ENCODE measurements around the gene HPS1. TPM values are rescaled to one million over a fixed set of nuclear protein-coding genes. Genes with fewer than 3 reads are reported as not detected.

HPS1 gene
- total RNA-seq, 1 donor from 2014 or later = 51.7 TPM

- H3K9me3 Mint-ChIP-seq = peaks cover 4% of the 10 kb centered on the region
- peaks cover 50% of the 10 kb centered on the region for H3K4me1 Mint-ChIP-seq
- no peaks in the 10 kb centered on the region for H3K27me3 Mint-ChIP-seq (ENCODE audit: low read depth)
- H3K36me3 Mint-ChIP-seq = peaks cover 3% of the 10 kb centered on the region
- TF ChIP-seq, protein P1, sequence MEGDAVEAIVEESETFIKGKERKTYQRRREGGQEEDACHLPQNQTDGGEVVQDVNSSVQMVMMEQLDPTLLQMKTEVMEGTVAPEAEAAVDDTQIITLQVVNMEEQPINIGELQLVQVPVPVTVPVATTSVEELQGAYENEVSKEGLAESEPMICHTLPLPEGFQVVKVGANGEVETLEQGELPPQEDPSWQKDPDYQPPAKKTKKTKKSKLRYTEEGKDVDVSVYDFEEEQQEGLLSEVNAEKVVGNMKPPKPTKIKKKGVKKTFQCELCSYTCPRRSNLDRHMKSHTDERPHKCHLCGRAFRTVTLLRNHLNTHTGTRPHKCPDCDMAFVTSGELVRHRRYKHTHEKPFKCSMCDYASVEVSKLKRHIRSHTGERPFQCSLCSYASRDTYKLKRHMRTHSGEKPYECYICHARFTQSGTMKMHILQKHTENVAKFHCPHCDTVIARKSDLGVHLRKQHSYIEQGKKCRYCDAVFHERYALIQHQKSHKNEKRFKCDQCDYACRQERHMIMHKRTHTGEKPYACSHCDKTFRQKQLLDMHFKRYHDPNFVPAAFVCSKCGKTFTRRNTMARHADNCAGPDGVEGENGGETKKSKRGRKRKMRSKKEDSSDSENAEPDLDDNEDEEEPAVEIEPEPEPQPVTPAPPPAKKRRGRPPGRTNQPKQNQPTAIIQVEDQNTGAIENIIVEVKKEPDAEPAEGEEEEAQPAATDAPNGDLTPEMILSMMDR (IDR thresholded peaks at IDR 0.05; ENCODE audit: unreplicated experiment) = no peak
- H3K4me3 Mint-ChIP-seq = no peak overlapping the region
- DNase-seq (ENCODE audit: low spot score in 2 of 2, unreplicated experiment in 2 of 2) = no peak
- H3K27ac Mint-ChIP-seq = peak overlapping the region; percentile 77
Measured at GRCh38 chr10:98377001-98377400, 69.7 kb downstream of the HPS1 start.

- peak overlapping the region; percentile 77 for H3K27ac Mint-ChIP-seq
- peaks cover 50% of the 10 kb centered on the region for H3K4me1 Mint-ChIP-seq
- TF ChIP-seq, protein P1 (IDR thresholded peaks at IDR 0.05; ENCODE audit: unreplicated experiment) = no peak
- peaks cover 4% of the 10 kb centered on the region for H3K9me3 Mint-ChIP-seq
- no peak overlapping the region for H3K4me3 Mint-ChIP-seq
- H3K27me3 Mint-ChIP-seq (ENCODE audit: low read depth) = no peaks in the 10 kb centered on the region
- H3K36me3 Mint-ChIP-seq = peaks cover 2% of the 10 kb centered on the region
- DNase-seq (ENCODE audit: low spot score in 2 of 2, unreplicated experiment in 2 of 2) = no peak
Measured at GRCh38 chr10:98376485-98376884, 70.2 kb downstream of the HPS1 start.

- Mint-ChIP-seq H3K27me3 (ENCODE audit: low read depth) (no peaks in the 10 kb centered on the region), H3K27ac (peak overlapping the region; percentile 86), H3K4me3 (no peak overlapping the region), H3K9me3 (peaks cover 4% of the 10 kb centered on the region), H3K4me1 (peaks cover 46% of the 10 kb centered on the region), H3K36me3 (peaks cover 2% of the 10 kb centered on the region)
- TF ChIP-seq, protein P1 (IDR thresholded peaks at IDR 0.05; ENCODE audit: unreplicated experiment) = no peak
- no peak for DNase-seq (ENCODE audit: low spot score in 2 of 2, unreplicated experiment in 2 of 2)
Measured at GRCh38 chr10:98374217-98374985, 72.3 kb downstream of the HPS1 start.

GRCh38 chr10:98373260-98374040 is 73.3 kb downstream of the HPS1 start:
- peak overlapping the region; percentile 86 for H3K27ac Mint-ChIP-seq
- H3K9me3 Mint-ChIP-seq = peaks cover 6% of the 10 kb centered on the region
- H3K27me3 Mint-ChIP-seq (ENCODE audit: low read depth) = no peaks in the 10 kb centered on the region
- TF ChIP-seq, protein P1 (IDR thresholded peaks at IDR 0.05; ENCODE audit: unreplicated experiment) = no peak
- no peak overlapping the region for H3K4me3 Mint-ChIP-seq
- DNase-seq (ENCODE audit: low spot score in 2 of 2, unreplicated experiment in 2 of 2) = no peak
- peaks cover 2% of the 10 kb centered on the region for H3K36me3 Mint-ChIP-seq
- H3K4me1 Mint-ChIP-seq = peaks cover 46% of the 10 kb centered on the region

GRCh38 chr10:98370831-98371820 is 75.6 kb downstream of the HPS1 start:
- no peak for DNase-seq (ENCODE audit: low spot score in 2 of 2, unreplicated experiment in 2 of 2)
- no peak overlapping the region for H3K27ac Mint-ChIP-seq
- TF ChIP-seq, protein P1 (IDR thresholded peaks at IDR 0.05; ENCODE audit: unreplicated experiment) = no peak
- H3K27me3 Mint-ChIP-seq (ENCODE audit: low read depth) = no peaks in the 10 kb centered on the region
- H3K4me1 Mint-ChIP-seq = peaks cover 34% of the 10 kb centered on the region
- H3K9me3 Mint-ChIP-seq = peaks cover 5% of the 10 kb centered on the region
- no peak overlapping the region for H3K4me3 Mint-ChIP-seq
- no peaks in the 10 kb centered on the region for H3K36me3 Mint-ChIP-seq

Data from mesothelial cell of epicardium (in vitro differentiated cells).